Epithelial cell of esophagus (primary cell): Measurements from ENCODE around the gene CD86.
A peak's percentile ranks its signal among the peaks of the same experiment; 100 is the strongest.
"Not testable (repeated sequence)": the region's sequence is repeated elsewhere in the genome, so short reads cannot be mapped to it uniquely, and the experiment has no call there.

Experiments
- DNase-seq: peaks from one replicate; pipeline ENCODE4 v3.0.0; 2010; ENCODE audit warnings: low read depth
- H3K4me3 ChIP-seq: 2 replicates; pipeline ENCODE4 v1.5.1; 2011; ENCODE audit warnings: mild to moderate bottlenecking, low read length, control low read depth
- CTCF ChIP-seq: IDR thresholded peaks from 2 replicates; pipeline ENCODE4 v1.5.1; 2011; ENCODE audit warnings: low read depth, mild to moderate bottlenecking, low read length, control low read depth, inconsistent platforms; ENCODE audit not compliant: insufficient read depth; ENCODE audit errors: missing control alignments

CD86 gene

GRCh38 chr3:122123850-122124249, 68.7 kb downstream of the CD86 start:
- no peak for TF ChIP-seq CTCF
- DNase-seq = peak; percentile 49
- H3K4me3 ChIP-seq = no peak overlapping the region

GRCh38 chr3:122132949-122133540, 77.9 kb downstream of the CD86 start:
- no peak for TF ChIP-seq CTCF
- peak; percentile 21 for DNase-seq
- no peak overlapping the region for H3K4me3 ChIP-seq

GRCh38 chr3:122146466-122146865, 91.3 kb downstream of the CD86 start:
- H3K4me3 ChIP-seq = no peak overlapping the region
- no peak for TF ChIP-seq CTCF
- peak; percentile 72 for DNase-seq

- no peak for DNase-seq
- no peak overlapping the region for H3K4me3 ChIP-seq
- no peak for TF ChIP-seq CTCF
These were observed 93.9 kb downstream of the CD86 start for GRCh38 chr3:122148941-122149627.

- DNase-seq = peak; percentile 86
- no peak overlapping the region for H3K4me3 ChIP-seq
- TF ChIP-seq CTCF = no peak
These were observed 96.3 kb downstream of the CD86 start for GRCh38 chr3:122151480-122151879.

- not testable (repeated sequence) for H3K4me3 ChIP-seq, DNase-seq
These were observed 109.8 kb downstream of the CD86 start for GRCh38 chr3:122164983-122165382.

GRCh38 chr3:122167630-122168029, 112.5 kb downstream of the CD86 start:
- H3K4me3 ChIP-seq = no peak overlapping the region
- no peak for TF ChIP-seq CTCF
- no peak for DNase-seq
